Measurements from ENCODE around the gene ARPC1A.

- TF ChIP-seq EZH2phosphoT487 (IDR thresholded peaks at IDR 0.05; ENCODE audit: insufficient read depth, low read depth) (no peak), EZH2 (IDR thresholded peaks at IDR 0.05; ENCODE audit: insufficient read depth, poor library complexity, severe bottlenecking) (no peak)
These were observed 70.1 kb downstream of the ARPC1A start for GRCh38 chr7:99395616-99396327.
